IPS DF 19.7 (cell line): ENCODE measurements around the gene NXPH3.

ENCODE experiments used
- DNase-seq: peaks from one replicate; pipeline ENCODE4 v3.0.0-alpha.2; 2013; ENCODE audit warnings: low read depth, low spot score

NXPH3 gene

GRCh38 chr17:49629447-49629846 lies 53.8 kb downstream of the NXPH3 start:
- no peak for DNase-seq

- DNase-seq, result no peak
Measured at GRCh38 chr17:49630113-49630900, 54.6 kb downstream of the NXPH3 start.

GRCh38 chr17:49631496-49631895 lies 55.8 kb downstream of the NXPH3 start:
- no peak for DNase-seq
